ENCODE data around the gene PCNX2. TPM values are rescaled to one million over a fixed set of nuclear protein-coding genes. Genes with fewer than 3 reads are reported as not detected.

The PCNX2 gene
- total and polyA plus RNA-seq, 2 donors (not counting 1 experiment from before 2014, with no cell fraction given), result 17.6 to 34.7 TPM

- Histone ChIP-seq H3K9ac (ENCODE audit: low read length) (no peak overlapping the region), H3K36me3 (replicated peaks in 1 of 2; ENCODE audit: control extremely low read depth in 1 of 2, control insufficient read depth in 1 of 2, extremely low read depth in 1 of 2, insufficient read depth in 2 of 2, low read length in 1 of 2) (no peaks in the 10 kb centered on the region), H3K27ac (ENCODE audit: low read length in 2 of 2) (no peak overlapping the region), H4K20me1 (ENCODE audit: control insufficient read depth, insufficient read depth, low read length, poor library complexity, severe bottlenecking) (no peaks in the 10 kb centered on the region), H3K27me3 (replicated peaks in 1 of 4; ENCODE audit: control extremely low read depth in 1 of 4, control insufficient read depth in 3 of 4, insufficient read depth in 4 of 4, low read length in 3 of 4) (no peaks in the 10 kb centered on the region), H3K9me3 (ENCODE audit: control extremely low read depth in 1 of 3, control insufficient read depth in 2 of 3, insufficient read depth in 1 of 3, low read length in 2 of 3) (no peaks in the 10 kb centered on the region), H3K4me2 (replicated peaks; ENCODE audit: low read depth, low read length, poor library complexity, severe bottlenecking) (no peak overlapping the region), H3K79me2 (ENCODE audit: control insufficient read depth, insufficient read depth, low read length) (no peaks in the 10 kb centered on the region), H3K4me3 (ENCODE audit: control extremely low read depth in 1 of 5, extremely low read depth in 1 of 5, insufficient read depth in 1 of 5, low read depth in 2 of 5, low read length in 4 of 5) (no peak overlapping the region), H3K4me1 (ENCODE audit: control insufficient read depth in 2 of 2, insufficient read depth in 2 of 2, low read length in 2 of 2) (no peaks in the 10 kb centered on the region), H2AFZ (ENCODE audit: insufficient read depth, low read depth, low read length, poor library complexity, severe bottlenecking) (no peak overlapping the region)
- TF ChIP-seq CTCF (IDR thresholded peaks at IDR 0.05), result no peak
- TF ChIP-seq EZH2 (IDR thresholded peaks at IDR 0.05; ENCODE audit: borderline replicate concordance, insufficient read depth, low read depth, low read length, poor library complexity, severe bottlenecking), result no peak
- 98% methylated on average over 18 of the region's 25 CpGs for WGBS (ENCODE audit: insufficient coverage)
- ChIA-PET POLR2A (no interaction called here), CTCF (interaction anchor here (0.7 kb wide), 1 partner anchor 28 kb away, joined by 3 read pairs; no protein-coding TSS in a partner anchor)
- no peaks in the 10 kb centered on the region for H3K27me3 Mint-ChIP-seq
- no peaks in the 10 kb centered on the region for H3K9me3 Mint-ChIP-seq (ENCODE audit: insufficient read depth)
- ATAC-seq (ENCODE audit: low read depth) (no peak), DNase-seq (no peak)
- intact Hi-C loops (cut with micrococcal nuclease), result no loop called here
- H3K27ac Mint-ChIP-seq, result no peak overlapping the region
- H3K4me3 Mint-ChIP-seq, result no peak overlapping the region
- no peaks in the 10 kb centered on the region for H3K4me1 Mint-ChIP-seq
These were observed 311.5 kb downstream of the PCNX2 start for GRCh38 chr1:232983817-232984567.

- Histone ChIP-seq H3K27ac (ENCODE audit: low read length in 2 of 2) (no peak overlapping the region), H3K27me3 (replicated peaks in 1 of 4; ENCODE audit: control extremely low read depth in 1 of 4, control insufficient read depth in 3 of 4, insufficient read depth in 4 of 4, low read length in 3 of 4) (no peaks in the 10 kb centered on the region), H2AFZ (ENCODE audit: insufficient read depth, low read depth, low read length, poor library complexity, severe bottlenecking) (no peak overlapping the region), H3K9me3 (ENCODE audit: control extremely low read depth in 1 of 3, control insufficient read depth in 2 of 3, insufficient read depth in 1 of 3, low read length in 2 of 3) (no peaks in the 10 kb centered on the region), H3K4me2 (replicated peaks; ENCODE audit: low read depth, low read length, poor library complexity, severe bottlenecking) (no peak overlapping the region), H3K79me2 (ENCODE audit: control insufficient read depth, insufficient read depth, low read length) (no peaks in the 10 kb centered on the region), H4K20me1 (ENCODE audit: control insufficient read depth, insufficient read depth, low read length, poor library complexity, severe bottlenecking) (no peaks in the 10 kb centered on the region), H3K4me3 (ENCODE audit: control extremely low read depth in 1 of 5, extremely low read depth in 1 of 5, insufficient read depth in 1 of 5, low read depth in 2 of 5, low read length in 4 of 5) (no peak overlapping the region), H3K36me3 (replicated peaks in 1 of 2; ENCODE audit: control extremely low read depth in 1 of 2, control insufficient read depth in 1 of 2, extremely low read depth in 1 of 2, insufficient read depth in 2 of 2, low read length in 1 of 2) (no peaks in the 10 kb centered on the region), H3K4me1 (ENCODE audit: control insufficient read depth in 2 of 2, insufficient read depth in 2 of 2, low read length in 2 of 2) (peaks cover 0 to 4% of the 10 kb centered on the region in 2 donors), H3K9ac (ENCODE audit: low read length) (no peak overlapping the region)
- DNase-seq, result no peak
- Mint-ChIP-seq H3K27me3 (no peaks in the 10 kb centered on the region), H3K4me1 (peaks cover under 1% of the 10 kb centered on the region), H3K27ac (no peak overlapping the region), H3K4me3 (no peak overlapping the region), H3K9me3 (ENCODE audit: insufficient read depth) (no peaks in the 10 kb centered on the region)
- intact Hi-C loops (cut with micrococcal nuclease), result no loop called here
- TF ChIP-seq EZH2 (IDR thresholded peaks at IDR 0.05; ENCODE audit: borderline replicate concordance, insufficient read depth, low read depth, low read length, poor library complexity, severe bottlenecking), result no peak
- no peak for TF ChIP-seq CTCF (IDR thresholded peaks at IDR 0.05)
- ChIA-PET POLR2A (no interaction called here), CTCF (no interaction called here)
- no peak for ATAC-seq (ENCODE audit: low read depth)
- 100% methylated on average over 10 of the region's 14 CpGs for WGBS (ENCODE audit: insufficient coverage)
These were observed 312.1 kb downstream of the PCNX2 start for GRCh38 chr1:232983375-232983774.

Data from B cell (primary cell).